ENCODE data around the gene MSMB. TPM values are rescaled to one million over a fixed set of nuclear protein-coding genes. Genes with fewer than 3 reads are reported as not detected.
"Not testable (repeated sequence)": the region's sequence is repeated elsewhere in the genome, so short reads cannot be mapped to it uniquely, and the experiment has no call there.

MSMB gene, protein sequence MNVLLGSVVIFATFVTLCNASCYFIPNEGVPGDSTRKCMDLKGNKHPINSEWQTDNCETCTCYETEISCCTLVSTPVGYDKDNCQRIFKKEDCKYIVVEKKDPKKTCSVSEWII
- 10 to 100 TPM in 1 of 2 donors, not detected in 1; 17.1 TPM for total RNA-seq
- not detected for polyA plus RNA-seq (ENCODE audit: insufficient read length in 6 of 6)
- long read RNA-seq, donor 1 = 0 reads
- long read RNA-seq, donor 2 = 0 reads
- long read RNA-seq, donor 3 = 0 reads
- long read RNA-seq, donor 4 = 0 reads
- long read RNA-seq, donor 5 = 0 reads
- long read RNA-seq, donor 6 = 0 reads
- long read RNA-seq, donor 7 = 0 reads
- long read RNA-seq, donor 8 = 0 reads
- long read RNA-seq, donor 9 = 0 reads
- long read RNA-seq, donor 10, transcript MSMB-202 (4 exons, 488 nt) = major isoform, 12 of 14 reads
- long read RNA-seq, donor 10, partial matches to known transcripts = 1 of 14 reads
- long read RNA-seq, donor 10, other reads (novel, unspliced or antisense) = 0 of 14 reads
- long read RNA-seq, donor 11 = 0 reads
- long read RNA-seq, donor 12 = 0 reads

- intact Hi-C loops (cut with DNase I) = no loop called here
- no peak within 1 kb of the TSS for H3K27ac ChIP-seq
- DNase-seq = no peak
- H3K4me1 ChIP-seq = no peaks in the 10 kb centered on the region
- peaks cover 0 to 6% of the 10 kb centered on the region in 2 donors for H3K27me3 ChIP-seq
- no peak for ATAC-seq
- H3K36me3 ChIP-seq = no peaks in the 10 kb centered on the region
- no peak within 1 kb of the TSS for H3K4me3 ChIP-seq
- TF ChIP-seq, protein P1, sequence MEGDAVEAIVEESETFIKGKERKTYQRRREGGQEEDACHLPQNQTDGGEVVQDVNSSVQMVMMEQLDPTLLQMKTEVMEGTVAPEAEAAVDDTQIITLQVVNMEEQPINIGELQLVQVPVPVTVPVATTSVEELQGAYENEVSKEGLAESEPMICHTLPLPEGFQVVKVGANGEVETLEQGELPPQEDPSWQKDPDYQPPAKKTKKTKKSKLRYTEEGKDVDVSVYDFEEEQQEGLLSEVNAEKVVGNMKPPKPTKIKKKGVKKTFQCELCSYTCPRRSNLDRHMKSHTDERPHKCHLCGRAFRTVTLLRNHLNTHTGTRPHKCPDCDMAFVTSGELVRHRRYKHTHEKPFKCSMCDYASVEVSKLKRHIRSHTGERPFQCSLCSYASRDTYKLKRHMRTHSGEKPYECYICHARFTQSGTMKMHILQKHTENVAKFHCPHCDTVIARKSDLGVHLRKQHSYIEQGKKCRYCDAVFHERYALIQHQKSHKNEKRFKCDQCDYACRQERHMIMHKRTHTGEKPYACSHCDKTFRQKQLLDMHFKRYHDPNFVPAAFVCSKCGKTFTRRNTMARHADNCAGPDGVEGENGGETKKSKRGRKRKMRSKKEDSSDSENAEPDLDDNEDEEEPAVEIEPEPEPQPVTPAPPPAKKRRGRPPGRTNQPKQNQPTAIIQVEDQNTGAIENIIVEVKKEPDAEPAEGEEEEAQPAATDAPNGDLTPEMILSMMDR (IDR thresholded peaks at IDR 0.05) = no peak
- H3K9me3 ChIP-seq = no peaks in the 10 kb centered on the region
Observed at GRCh38 chr10:46046261-46046660, at the start of gene MSMB. TSS of gene MSMB (minus strand) at chr10:46046269. CDS start at chr10:46046237, 32 bp downstream.

DNA sequence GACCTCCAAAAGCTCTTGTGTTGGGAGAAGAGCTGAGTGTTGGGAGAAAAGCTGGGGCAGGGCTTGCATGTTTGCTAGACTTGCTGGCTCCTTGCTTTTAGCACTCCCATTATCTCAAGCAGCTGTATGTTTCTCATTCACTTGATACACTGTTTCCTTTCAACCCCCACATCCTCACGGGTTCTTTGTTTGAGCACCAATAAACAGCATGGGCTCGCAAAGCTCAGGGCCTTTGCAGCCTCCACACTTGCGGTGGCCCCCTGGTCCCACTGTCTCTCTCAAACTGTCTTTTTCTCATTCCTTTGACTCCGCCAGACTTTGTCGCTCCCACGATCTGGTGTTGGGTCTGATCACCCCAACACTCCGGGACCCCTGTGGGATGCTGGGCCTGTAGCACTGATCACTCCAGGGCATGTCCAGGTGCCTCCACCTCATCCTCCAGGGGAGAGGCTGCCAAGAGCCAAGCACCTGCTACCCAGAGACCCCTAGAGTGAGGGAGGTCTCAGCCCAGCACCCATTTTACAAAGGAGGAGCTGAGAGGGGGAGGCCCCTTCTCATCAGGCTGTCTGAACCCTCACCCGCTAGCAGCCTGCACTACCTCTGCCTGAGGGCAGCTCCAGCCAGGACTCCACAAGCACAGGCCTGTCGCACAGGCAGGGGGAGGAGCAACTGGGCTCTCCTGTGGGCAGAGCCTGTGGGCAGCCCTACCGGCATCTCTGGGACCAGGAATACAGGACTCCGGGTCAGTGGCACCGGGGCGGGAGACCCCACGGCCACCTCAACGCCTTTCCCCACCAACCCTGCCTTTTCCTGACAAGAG is 49.1 kb upstream of the MSMB start:
- H3K4me3 ChIP-seq = no peak overlapping the region
- no peaks in the 10 kb centered on the region for H3K9me3 ChIP-seq
- TF ChIP-seq, protein P1 (IDR thresholded peaks at IDR 0.05) = no peak
- no peak for DNase-seq
- H3K4me1 ChIP-seq = peaks cover 0 to 46% of the 10 kb centered on the region in 2 donors
- H3K27ac ChIP-seq = no peak overlapping the region
- H3K36me3 ChIP-seq = no peaks in the 10 kb centered on the region
- H3K27me3 ChIP-seq = no peaks in the 10 kb centered on the region
- no peak for ATAC-seq
- intact Hi-C loops (cut with DNase I) = no loop called here

DNA sequence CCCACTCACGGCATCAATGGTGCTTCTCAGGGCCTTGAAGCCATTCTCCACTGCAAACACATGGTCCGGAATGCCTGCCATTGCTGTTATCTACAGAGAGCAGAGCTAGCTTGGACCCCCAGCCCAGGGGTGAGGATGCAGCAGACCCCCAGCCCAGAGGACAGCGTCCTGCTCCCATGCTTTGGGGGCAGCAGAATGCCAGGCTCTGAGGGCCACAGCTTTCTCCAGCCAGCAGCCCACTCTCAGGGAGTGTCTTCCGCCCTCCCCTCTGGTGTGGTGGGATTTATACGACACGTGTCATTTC is 48.1 kb upstream of the MSMB start:
- DNase-seq (no peak), ATAC-seq (no peak)
- Histone ChIP-seq H3K4me1 (peaks cover 0 to 46% of the 10 kb centered on the region in 2 donors), H3K9me3 (no peaks in the 10 kb centered on the region), H3K4me3 (no peak overlapping the region), H3K27ac (no peak overlapping the region), H3K27me3 (no peaks in the 10 kb centered on the region), H3K36me3 (no peaks in the 10 kb centered on the region)
- TF ChIP-seq, protein P1 (IDR thresholded peaks at IDR 0.05) = no peak
- intact Hi-C loops (cut with DNase I) = no loop called here

DNA sequence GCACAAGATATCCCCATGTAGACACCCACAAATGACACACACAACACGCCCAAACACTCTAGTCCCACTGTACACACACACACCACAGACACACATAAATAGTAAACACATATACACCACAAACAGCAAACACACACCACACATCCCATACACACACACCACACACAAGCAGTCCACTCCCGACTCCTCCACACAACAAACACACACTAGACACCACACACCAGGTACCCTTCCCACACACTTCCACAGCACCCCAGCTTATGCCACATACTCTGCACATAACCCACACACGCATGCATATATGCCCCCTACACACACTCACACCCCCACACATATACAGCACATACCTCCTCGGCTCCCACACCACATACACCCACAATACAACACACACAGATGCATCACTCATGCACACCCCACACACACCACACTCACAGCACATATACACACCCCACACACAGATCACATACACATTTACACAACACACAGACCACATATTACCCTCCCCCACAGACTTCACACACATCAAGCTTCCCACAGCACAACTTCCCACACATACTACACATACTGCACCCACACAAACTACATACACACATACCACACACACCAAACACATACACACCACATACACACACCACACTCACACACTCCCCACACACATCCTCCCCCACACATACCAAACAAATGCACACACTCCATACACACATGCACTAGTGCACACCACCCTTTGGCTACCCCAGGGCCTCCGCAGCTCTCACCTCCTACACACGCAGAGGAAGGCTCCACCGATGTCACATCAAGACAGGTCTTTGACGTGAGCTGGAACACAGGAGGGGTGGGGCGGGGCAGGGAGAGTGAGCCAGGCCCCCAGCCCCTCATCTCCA is 47.5 kb upstream of the MSMB start:
- H3K27me3 ChIP-seq; H3K27ac ChIP-seq; intact Hi-C loops (cut with DNase I); ATAC-seq; H3K36me3 ChIP-seq; DNase-seq; H3K9me3 ChIP-seq; H3K4me3 ChIP-seq: not testable (repeated sequence)
- peaks cover 0 to 46% of the 10 kb centered on the region in 2 donors for H3K4me1 ChIP-seq

DNA sequence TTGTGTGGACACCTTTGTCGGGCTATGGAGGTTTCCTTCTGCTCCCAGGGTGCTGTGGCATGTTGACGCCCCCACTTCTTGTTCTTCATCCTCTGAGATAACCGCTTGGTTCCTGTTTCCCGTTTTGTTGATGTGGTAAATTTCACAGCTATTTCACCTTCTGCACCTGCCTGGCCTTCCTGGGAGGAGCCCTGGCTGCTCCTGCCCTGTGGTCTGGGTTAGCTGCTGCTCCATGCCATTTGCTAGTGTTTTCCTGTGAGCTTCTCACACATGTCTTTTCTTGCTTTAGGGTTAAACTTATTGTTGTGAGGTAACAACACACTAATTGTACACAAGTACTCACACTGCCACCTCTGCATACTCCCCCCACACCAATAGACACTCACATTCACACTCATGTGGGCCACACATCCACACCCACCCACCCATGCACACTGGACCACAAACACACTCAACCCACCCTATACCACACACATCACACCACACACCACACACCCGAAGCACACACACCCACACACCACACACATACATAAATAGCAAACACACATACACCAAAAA is 46.5 kb upstream of the MSMB start:
- intact Hi-C loops (cut with DNase I) = no loop called here
- Histone ChIP-seq H3K27me3 (no peaks in the 10 kb centered on the region), H3K36me3 (no peaks in the 10 kb centered on the region), H3K4me1 (peaks cover 0 to 44% of the 10 kb centered on the region in 2 donors), H3K9me3 (no peaks in the 10 kb centered on the region), H3K27ac (peak overlapping the region in 1 of 2 donors; percentile 51), H3K4me3 (no peak overlapping the region)
- ATAC-seq (no peak), DNase-seq (no peak)
- TF ChIP-seq, protein P1 (IDR thresholded peaks at IDR 0.05) = no peak

All from left lung (tissue), 14 donors.